ENCODE measurements around the gene ZNF280A. TPM values are rescaled to one million over a fixed set of nuclear protein-coding genes. Genes with fewer than 3 reads are reported as not detected.

The ZNF280A gene, protein sequence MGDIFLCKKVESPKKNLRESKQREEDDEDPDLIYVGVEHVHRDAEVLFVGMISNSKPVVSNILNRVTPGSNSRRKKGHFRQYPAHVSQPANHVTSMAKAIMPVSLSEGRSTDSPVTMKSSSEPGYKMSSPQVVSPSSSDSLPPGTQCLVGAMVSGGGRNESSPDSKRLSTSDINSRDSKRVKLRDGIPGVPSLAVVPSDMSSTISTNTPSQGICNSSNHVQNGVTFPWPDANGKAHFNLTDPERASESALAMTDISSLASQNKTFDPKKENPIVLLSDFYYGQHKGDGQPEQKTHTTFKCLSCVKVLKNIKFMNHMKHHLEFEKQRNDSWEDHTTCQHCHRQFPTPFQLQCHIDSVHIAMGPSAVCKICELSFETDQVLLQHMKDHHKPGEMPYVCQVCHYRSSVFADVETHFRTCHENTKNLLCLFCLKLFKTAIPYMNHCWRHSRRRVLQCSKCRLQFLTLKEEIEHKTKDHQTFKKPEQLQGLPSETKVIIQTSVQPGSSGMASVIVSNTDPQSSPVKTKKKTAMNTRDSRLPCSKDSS
- not detected for total RNA-seq

DNA sequence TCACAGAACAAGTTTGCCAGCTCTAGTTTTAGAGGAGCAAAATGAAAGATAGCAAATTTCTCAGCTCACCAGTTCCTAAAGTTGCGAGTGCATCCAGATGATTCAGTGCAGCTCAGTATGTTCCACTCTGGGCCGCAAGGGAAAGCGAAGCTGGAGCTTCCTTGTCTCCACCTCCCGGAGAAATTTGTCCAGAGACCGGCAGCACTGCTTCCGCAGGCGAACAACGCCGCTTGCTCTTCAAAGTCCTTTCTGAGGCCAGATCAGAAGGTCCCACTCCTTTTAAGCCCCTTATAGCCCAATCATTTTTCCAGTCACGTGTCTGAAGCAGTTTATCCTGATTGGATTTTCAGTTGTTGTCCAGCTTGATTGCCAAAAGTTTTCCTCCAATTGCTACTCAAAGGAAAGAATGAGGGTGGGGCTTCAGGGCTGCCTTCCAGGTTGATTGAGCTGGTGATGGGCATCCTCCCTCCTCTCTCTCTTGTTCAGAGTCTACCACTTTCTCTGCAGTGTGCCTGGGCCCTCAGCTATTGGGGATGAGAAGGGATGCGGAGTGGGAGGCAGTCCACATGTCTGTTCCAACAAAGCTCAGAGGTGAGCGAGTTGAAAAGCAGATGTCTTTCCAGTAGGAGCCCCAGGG is at the start of gene ZNF280A:
Gene ZNF280A, minus strand, starts transcription at position 251 of the 637 bp plus-strand sequence. CDS start 4,640 bp downstream, outside the sequence.
- no peak for DNase-seq

DNA sequence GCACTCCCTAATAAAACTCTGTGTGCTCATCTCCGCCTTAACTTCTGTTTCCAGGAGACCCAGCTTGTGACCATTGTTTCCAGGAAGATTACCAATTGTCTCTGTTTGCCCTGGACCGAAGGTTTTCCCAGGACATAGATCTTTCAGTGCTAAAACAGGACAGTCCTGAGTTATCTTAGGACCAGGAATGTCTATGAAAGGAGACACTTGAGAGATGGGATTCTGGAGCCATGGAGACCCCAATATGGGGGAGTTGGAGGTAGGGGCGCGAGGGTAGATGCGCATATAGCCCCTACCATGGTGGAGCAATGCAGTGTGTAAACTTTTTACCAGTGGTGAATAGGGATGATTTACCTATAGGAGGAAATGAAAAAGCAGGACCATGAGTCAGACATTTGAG is 49.1 kb upstream of the ZNF280A start:
- no peak for DNase-seq

DNA sequence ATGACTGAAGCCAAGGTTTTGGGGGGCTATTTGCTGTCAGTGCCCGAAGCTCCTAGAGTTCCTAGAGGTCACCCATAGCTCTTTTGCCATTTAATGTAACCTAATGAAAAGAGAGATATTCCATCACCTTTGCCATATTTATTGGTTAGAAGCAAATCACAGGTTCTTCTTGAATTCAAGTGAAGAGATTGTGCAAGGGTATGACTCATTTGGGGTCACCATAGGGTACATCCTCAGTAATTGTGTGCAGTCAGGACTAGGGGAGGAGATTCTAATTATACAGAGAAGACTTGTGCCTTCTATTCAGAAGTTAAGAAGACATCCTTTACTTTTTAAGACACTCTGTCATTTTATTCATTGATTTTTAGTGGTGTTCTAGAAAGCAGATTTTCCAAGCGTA is 45.9 kb upstream of the ZNF280A start:
- DNase-seq: no peak

DNA sequence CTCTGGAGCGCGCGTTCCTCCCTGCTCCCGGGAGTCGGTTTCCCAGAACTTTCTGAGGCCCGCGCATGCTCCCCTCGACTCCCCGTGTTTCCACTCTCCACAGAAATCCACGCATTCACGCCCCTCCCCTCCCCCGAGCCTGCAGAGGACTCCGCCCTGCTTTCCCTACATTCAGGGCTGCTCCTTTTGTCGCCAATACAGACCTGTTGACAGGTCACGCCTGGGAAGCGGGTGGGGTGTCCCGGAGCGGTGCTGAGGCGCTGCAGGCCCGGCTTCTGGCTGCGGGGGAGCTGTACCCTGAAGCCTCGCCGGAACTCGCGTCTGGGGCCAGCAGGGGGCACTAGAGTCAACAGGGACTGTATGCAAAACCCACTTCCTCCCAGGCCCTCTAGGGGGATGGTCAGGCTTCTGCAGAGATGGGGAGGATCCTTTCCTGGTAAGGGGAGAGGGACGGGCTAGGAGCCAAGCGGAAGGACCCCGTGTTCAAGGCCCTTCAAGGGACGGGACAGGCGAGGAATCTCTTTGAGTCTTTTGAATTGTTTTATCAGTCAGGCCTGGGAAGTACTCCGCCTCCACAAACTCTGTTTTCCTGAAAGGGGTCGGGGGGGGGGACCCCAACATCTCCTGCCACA is 39.0 kb upstream of the ZNF280A start, which contains the start of gene PRAME:
Gene PRAME, minus strand, starts transcription at position 294 of the 632 bp plus-strand sequence. CDS start 2,433 bp downstream, outside the sequence.
- DNase-seq: peak; percentile 51

DNA sequence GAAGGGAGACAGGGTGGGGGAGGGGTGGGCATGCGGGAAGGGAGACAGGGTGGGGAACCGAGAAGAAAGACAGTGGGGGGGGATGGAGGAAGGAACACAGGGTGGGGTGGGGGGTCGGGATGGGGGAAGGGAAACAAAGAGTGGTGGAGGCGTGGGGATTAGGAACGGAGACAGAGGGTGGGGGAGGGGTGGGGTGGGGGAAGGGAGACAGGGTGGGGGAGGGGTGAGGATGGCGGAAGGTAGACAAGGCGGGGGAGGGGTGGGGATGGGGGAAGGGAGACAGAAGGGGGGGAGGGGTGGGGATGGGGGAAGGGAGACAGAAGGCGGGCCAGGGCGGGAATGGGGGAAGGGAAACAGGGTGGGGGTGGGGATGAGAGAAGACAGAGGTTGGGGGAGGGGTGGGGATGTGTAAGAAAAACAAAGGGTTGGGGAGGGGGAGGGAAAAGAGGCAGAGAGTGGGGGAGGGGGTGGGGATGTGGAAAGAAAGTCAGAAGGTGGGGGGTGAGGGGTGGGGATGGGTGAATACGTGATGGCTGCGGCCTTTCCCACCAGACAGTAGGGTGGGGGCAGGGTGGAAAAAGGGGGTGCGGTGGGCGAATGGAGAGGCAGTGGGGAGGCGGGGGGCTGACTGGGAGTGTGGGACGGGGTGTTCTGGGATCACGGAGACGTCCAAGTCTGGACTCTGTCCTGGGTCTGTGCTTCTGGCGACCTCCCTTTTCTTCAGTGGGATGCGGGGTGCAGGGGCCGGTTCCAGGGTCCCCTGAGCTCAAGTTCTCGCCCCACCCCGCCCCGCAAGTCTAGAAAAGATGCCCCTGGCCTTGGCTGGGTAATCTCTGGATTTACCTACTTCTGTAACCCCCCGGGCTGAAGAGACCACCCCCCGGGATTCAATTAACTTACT is 38.3 kb upstream of the ZNF280A start:
- DNase-seq: no peak

DNA sequence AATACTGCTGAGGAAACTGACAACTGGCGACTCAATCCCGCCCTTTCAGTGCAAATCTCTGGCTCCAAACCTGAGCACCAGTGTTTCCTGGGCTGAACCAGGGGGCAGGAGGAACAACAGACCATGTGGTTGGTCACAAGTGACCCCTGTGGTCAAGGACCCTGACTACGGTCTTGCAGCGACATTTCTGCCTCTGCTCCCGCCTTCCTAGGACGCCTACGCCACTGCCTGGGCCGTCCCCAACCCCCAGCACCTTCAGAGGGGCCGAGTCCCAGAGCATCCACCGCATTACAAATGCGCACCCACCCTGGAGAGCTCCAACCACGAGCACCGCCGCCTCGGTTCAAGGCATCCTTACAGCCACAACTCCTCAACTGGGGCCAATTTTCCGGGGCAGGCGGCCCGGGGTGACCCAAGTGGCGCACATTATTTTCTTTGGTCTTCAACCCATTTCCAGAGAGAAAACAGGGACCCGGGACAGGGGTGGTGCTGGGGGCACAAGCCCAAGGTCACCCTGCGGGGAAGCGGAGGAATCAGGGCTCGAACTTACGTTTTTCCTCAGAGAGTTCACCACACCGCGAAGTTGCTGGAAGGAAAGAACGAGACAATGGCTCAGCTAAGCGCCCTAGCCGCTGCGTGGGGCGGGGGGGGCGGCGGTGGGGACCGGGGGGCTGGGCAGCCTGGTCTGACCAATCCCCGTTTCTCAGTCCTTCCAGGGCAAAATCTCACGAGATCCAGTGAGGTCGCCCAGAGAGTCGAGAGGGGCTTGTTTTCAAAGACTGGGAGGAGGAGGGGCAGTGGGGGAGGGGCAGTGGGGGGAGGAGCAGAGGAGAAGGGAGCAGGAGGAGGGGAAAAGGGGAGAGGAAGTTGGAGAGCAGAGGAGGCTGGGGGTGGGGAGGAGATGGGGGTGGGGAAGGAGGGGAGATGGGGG is 37.2 kb upstream of the ZNF280A start:
- DNase-seq: peak; percentile 18

DNA sequence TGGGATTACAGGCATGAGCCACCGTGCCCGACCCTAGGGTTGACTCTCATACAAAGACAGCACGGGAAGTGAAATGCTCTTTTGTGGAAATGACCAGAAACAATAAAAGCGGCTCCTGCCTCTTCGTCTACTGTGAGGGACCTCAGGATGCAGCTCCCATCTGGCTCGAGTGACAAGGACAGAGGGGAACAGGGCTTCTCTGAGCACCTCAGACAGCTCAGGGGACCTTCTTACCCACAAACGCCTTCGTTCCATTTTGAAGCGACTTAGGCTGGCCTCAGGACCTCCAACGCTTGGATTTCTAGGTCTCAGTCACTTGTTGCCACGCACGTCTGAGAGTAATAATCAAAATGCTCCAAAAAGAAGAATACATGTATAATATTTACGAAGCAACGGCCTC is 36.5 kb upstream of the ZNF280A start:
- DNase-seq: no peak

DNA sequence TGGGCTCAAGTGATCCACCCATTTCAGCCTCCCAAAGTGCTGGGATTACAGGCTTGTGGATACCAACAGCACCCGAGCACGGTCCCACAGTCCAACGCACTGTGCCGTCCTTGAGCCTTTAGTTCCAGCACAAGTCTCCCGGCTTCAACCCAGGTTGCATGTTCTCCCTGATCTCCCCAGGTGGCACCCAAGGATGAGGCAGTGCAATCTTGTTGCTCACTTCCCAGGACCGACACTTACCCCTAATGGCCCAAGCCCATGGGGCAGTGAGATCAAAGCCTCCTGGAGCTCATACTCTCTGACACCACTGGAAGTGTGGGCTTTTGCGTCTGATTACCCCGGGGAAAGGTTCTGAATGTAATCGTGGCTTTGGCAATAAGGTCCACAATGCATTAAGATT is 35.5 kb upstream of the ZNF280A start:
- DNase-seq: no peak

DNA sequence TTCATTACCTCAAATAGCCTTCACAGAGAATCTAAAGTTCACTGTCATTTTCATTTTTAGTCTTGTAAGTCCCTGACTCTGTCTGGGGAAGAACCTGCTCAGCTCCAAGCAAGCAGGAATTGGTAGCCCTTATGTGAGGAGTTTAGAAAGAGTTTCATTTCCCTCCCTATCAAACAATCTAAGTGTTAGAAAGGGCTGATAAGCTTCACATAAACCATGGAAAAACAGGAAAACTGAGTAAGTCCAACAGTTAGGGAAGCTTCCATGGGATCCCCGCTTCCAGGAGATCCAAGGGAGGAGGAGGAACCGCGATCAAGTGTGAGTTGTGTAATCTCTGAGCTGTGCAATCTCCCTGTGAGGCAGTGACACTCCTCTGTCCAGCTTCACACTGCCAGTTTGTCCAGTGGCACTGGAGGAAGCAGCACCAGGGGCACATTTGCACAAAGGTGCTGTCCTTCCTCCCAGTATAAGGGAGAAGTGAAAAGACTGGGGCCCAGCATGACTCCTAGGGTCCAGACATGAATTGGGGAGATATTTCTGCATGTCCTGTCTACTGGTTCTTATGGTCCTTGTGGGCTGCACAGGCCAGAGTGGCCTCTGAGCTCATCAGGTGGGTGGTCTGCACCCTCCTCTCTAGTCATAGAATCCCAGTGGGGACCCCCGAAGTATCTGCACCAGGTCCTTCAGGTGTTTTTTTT is 34.7 kb upstream of the ZNF280A start:
- no peak for DNase-seq

DNA sequence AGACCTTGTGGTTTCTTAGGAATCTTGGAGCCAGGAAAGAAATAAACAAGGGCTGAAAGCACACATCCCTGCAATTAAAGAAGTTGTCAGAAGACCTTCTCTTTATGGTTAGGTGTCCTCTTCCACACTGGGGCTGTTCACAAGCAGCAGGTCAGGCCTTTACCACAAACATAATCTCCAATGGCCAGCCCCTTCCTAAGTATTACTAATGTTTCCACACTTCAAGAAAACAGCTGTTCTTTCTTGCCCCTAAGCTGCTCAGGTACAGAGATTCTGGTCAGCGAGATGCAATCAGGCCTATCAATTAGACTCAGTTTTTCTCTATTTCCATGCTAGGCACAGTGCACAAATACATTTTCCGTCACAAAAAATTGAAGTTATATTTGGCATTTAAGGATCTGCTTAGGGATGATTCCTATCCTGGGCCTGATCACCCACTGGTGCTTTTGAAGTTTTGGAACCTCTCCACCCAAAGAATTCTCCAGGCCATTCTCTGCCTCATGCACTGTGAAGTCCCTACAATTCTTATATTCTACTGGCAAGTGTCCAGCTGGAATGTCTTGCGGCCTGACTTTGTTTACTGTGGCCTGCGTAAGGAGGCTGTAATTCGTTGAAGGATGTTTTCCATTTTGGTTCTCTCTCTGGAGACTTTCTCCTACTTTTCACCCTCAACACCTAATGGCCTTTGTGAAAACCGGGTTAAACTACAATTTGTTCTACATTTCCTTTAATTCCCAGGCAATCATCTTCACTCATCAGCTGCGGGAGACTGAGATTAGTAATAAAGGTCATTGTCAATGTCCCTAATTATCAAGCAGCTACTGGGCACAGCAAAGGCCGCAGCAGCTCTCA is 33.9 kb upstream of the ZNF280A start:
- DNase-seq: no peak

DNA sequence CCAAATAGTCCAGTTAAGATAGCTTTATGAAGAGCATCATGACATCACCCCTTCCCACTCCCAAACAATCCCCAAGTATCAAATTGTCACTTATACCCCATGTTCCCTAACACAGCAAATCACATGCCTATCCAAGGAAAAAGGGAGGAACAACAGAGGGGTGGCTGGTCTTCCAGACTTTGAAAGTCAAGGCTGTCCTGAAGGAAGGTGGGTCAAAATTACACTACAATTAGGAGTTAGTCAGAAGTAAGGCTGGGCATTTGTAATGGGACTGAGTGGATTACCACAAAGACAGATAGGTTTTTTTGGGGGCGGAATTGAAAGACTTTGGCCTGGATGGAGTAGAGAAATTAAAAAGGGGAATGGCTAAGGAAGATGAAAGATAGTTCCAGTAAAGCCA is 33.1 kb upstream of the ZNF280A start:
- no peak for DNase-seq

DNA sequence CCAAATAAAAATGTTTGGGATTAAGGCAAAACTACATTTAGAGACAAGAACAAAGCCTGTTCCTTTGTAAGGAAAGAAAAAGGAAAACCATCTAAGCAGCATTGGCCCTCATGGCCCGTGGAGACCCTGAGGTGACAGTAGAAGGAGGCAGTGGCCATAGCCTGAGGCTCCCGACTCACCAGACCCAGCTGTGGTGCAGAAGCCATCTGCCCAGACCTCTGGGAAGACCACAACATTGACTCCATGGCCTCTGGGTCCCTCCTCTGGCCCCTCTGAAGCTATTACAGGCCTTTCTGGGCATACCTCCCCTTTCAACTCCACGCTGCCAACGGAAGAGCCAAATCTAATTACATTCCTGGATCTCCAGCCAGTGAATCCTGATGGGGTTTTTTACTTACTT is 32.6 kb upstream of the ZNF280A start:
- no peak for DNase-seq

DNA sequence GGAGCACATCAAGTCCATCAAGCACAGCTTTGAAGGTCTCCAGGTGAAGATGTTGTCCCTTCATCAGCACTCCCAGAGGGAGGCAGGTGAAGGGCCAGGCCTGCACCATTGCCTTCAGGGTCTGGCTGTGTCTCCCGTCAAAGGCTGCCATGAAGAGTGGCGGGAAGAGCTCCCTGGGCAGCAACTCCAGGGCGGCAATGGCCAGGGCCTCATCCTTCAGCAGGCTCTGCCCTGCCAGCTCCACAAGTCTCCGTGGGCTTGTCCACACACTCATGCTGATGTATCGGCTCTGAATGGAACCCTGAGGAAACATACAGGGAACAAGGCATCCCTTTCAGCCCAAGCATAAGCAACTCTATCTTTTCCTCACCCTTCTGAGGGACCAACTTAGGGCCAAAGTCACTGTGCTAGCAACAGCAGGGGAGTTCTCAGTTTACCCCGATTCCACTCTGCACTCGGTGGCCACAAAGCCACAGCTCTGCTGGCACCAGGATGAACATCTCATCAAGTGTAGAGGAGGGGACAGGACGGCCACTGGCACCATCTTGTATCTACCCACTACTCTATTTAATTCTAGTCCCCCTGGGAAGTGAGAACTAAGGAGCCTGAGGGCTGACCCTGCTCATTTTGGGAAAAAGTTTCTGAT is 30.8 kb upstream of the ZNF280A start:
- no peak for DNase-seq

DNA sequence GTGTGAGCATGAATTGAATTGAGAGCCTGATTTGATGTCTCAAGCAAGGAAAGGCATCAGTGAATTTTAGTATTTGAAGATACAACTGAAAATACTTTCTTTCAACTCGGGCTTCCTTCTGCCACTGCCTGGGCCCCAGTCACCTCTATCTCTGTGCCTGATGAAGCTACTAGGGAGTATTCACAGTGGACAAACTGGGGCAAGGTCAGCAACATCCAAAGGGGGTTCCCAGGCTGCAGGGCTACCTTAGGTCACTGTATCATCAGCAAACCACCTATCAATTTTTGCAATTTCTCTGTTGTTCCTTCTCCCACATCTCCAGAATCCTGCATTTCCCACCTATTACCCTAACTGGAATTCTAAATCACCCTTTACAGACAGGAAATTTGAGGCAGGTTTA is 28.8 kb upstream of the ZNF280A start:
- no peak for DNase-seq

DNA sequence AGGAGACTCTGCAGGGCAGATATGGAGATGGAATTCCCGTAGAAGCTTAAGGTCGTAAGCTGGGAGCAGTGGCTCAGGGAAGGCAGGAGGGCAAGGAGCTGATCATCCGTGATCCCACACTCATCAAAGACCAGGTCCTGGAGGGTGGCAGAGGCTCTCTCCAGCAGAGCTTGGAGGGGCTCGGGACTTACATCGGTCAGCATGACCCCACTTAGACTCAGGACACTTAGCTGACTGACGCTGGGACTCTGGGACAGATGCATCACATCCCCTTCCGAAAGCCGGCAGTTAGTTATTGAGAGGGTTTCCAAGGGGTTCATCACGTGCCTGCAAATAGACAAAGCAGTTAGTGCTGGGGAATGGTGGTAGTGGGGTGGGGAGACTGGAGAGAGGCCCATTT is 28.2 kb upstream of the ZNF280A start:
- DNase-seq: no peak

DNA sequence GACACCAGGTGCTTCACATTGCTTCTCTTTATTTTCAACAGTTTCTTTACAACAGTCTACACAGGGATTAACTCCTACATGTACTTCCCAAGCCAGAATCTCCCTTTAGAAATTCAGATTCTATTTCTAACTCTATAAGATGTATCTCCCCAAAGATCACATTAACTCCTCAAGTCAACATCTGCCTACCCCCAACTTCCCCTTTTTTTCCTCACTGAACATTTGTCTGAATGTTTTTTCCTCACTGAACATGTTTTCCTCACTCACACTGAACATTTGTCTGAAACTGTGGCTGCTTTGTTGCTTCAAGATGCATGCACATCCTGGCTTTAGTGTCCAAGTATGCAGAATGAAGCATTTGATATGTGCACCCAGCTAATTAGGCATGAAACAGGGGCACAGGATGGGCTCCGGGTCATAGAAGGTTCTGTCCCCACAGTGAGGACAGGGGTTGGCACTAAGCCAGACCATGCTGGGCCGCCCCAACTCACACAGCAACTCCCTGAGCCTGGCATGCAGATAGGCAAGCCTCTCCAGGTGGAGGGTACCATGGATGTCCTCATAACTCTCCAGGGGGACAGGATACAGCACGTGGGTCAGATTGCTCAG is 27.7 kb upstream of the ZNF280A start:
- no peak for DNase-seq

DNA sequence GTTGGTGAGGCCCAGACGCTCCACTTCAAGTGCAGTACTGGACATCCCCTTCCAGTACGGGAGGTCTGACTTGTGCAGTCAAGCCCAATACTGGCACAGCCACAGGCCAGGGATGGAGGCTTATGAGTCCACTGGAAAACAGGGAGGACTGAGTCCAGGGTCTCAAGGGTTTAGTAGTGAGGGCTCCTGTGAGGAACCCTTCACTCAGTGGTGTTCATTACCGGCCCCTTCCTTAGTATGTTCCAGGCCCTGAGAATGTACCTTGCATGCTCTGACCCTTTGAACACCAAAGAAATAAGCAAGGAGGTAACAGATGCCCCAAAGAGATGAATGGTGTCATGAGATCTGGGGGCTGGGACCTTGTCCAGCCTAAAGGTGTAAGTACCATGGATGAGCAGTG is 27.2 kb upstream of the ZNF280A start:
- no peak for DNase-seq

DNA sequence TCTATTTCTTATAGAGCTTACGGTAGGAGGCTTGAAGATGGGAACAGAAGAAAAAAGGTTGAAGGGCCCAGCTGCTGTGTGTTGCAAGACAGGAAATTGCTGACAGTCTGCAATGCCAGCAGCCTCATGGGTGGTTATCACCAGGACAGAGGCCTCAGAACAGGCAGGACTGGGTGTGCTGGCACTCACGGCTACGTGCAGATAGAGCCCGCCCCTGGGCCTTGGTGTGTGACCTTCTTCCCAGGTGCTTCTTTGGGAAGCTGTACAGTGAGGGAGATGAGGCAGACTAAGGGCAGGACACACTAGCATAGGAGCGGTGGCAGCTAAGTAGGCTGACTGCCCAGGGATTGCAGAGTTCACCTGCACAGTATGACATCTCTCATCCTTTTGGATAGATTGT is 26.4 kb upstream of the ZNF280A start:
- no peak for DNase-seq
